ENCODE results near the gene MEPCE. TPM values are rescaled to one million over a fixed set of nuclear protein-coding genes. Genes with fewer than 3 reads are reported as not detected.
A peak's percentile ranks its signal among the peaks of the same experiment; 100 is the strongest.

Gene MEPCE
- total RNA-seq, 1 donor from 2014 or later, result 18.5 TPM

GRCh38 chr7:100482728-100483089 lies 53.1 kb downstream of the MEPCE start:
- H3K27ac Mint-ChIP-seq (ENCODE audit: unreplicated experiment), result peak overlapping the region; percentile 85
- peak overlapping the region; percentile 94 for H3K4me3 Mint-ChIP-seq (ENCODE audit: unreplicated experiment)
- H3K27me3 Mint-ChIP-seq (ENCODE audit: unreplicated experiment), result peaks cover 5% of the 10 kb centered on the region
- H3K9me3 Mint-ChIP-seq (ENCODE audit: unreplicated experiment), result peaks cover 9% of the 10 kb centered on the region
- no peaks in the 10 kb centered on the region for H3K36me3 Mint-ChIP-seq (ENCODE audit: unreplicated experiment)
- no peak for TF ChIP-seq CTCF (IDR thresholded peaks at IDR 0.05; ENCODE audit: partially characterized antibody, unreplicated experiment)
- no peak for DNase-seq
- peaks cover 13% of the 10 kb centered on the region for H3K4me1 Mint-ChIP-seq (ENCODE audit: low read depth, unreplicated experiment)

- no peaks in the 10 kb centered on the region for H3K36me3 Mint-ChIP-seq (ENCODE audit: unreplicated experiment)
- peak overlapping the region; percentile 85 for H3K27ac Mint-ChIP-seq (ENCODE audit: unreplicated experiment)
- peak overlapping the region; percentile 94 for H3K4me3 Mint-ChIP-seq (ENCODE audit: unreplicated experiment)
- TF ChIP-seq CTCF (IDR thresholded peaks at IDR 0.05; ENCODE audit: partially characterized antibody, unreplicated experiment), result peak; percentile 100
- peaks cover 9% of the 10 kb centered on the region for H3K9me3 Mint-ChIP-seq (ENCODE audit: unreplicated experiment)
- peaks cover 5% of the 10 kb centered on the region for H3K27me3 Mint-ChIP-seq (ENCODE audit: unreplicated experiment)
- DNase-seq, result peak; percentile 86
- peaks cover 13% of the 10 kb centered on the region for H3K4me1 Mint-ChIP-seq (ENCODE audit: low read depth, unreplicated experiment)
These were observed 53.6 kb downstream of the MEPCE start for GRCh38 chr7:100483090-100483721.

Other genes with a start within 250 kb of the MEPCE start
- gene PVRIG, start 209.9 kb upstream of the MEPCE start, total RNA-seq (ENCODE audit: unreplicated experiment), result not detected
- gene SPDYE3, start 122.1 kb upstream of the MEPCE start, total RNA-seq (ENCODE audit: unreplicated experiment), result not detected
- 62.6 TPM for gene PILRB, start 71.7 kb upstream of the MEPCE start, total RNA-seq (ENCODE audit: unreplicated experiment)
- gene PILRA, start 56.3 kb upstream of the MEPCE start, total RNA-seq (ENCODE audit: unreplicated experiment), result 12.5 TPM
- 1.8 TPM for gene ZCWPW1, start 1.1 kb upstream of the MEPCE start, total RNA-seq (ENCODE audit: unreplicated experiment)
- 24.1 TPM for gene PPP1R35, start 6.7 kb downstream of the MEPCE start, total RNA-seq (ENCODE audit: unreplicated experiment)
- gene SPACDR, start 34.4 kb downstream of the MEPCE start, total RNA-seq (ENCODE audit: unreplicated experiment), result 1.7 TPM
- 39.6 TPM for gene TSC22D4, start 49.4 kb downstream of the MEPCE start, total RNA-seq (ENCODE audit: unreplicated experiment)
- gene NYAP1, start 54.1 kb downstream of the MEPCE start, total RNA-seq (ENCODE audit: unreplicated experiment), result 36.6 TPM
- 5.7 TPM for gene AGFG2, start 109.4 kb downstream of the MEPCE start, total RNA-seq (ENCODE audit: unreplicated experiment)
- gene SAP25, start 144.1 kb downstream of the MEPCE start, total RNA-seq (ENCODE audit: unreplicated experiment), result 8.0 TPM
- gene LRCH4, start 156.3 kb downstream of the MEPCE start, total RNA-seq (ENCODE audit: unreplicated experiment), result 166 TPM
- gene FBXO24, start 156.5 kb downstream of the MEPCE start, total RNA-seq (ENCODE audit: unreplicated experiment), result 0.49 TPM
- gene PCOLCE, start 172.5 kb downstream of the MEPCE start, total RNA-seq (ENCODE audit: unreplicated experiment), result 33.9 TPM
- 37.1 TPM for gene MOSPD3, start 182.7 kb downstream of the MEPCE start, total RNA-seq (ENCODE audit: unreplicated experiment)
- 5.1 TPM for gene TFR2, start 211.7 kb downstream of the MEPCE start, total RNA-seq (ENCODE audit: unreplicated experiment)
- gene ACTL6B, start 226.6 kb downstream of the MEPCE start, total RNA-seq (ENCODE audit: unreplicated experiment), result 95.2 TPM
- 275 TPM for gene GNB2, start 243.9 kb downstream of the MEPCE start, total RNA-seq (ENCODE audit: unreplicated experiment)

Measured in glutamatergic neuron (in vitro differentiated cells).